ENCODE results near the gene MTA1.

Gene MTA1

GRCh38 chr14:105440992-105441391 lies 21.4 kb downstream of the MTA1 start:
- H4K20me1 ChIP-seq (ENCODE audit: insufficient read depth, low read length): no peaks in the 10 kb centered on the region
- no peaks in the 10 kb centered on the region for H3K27me3 ChIP-seq (ENCODE audit: insufficient read depth, low read length)
- H3K79me2 ChIP-seq (ENCODE audit: insufficient read depth, low read length): peaks cover 22% of the 10 kb centered on the region
- H3K4me3 ChIP-seq (ENCODE audit: low read depth, low read length, poor library complexity, severe bottlenecking): no peak overlapping the region
- H3K4me2 ChIP-seq (ENCODE audit: low read length): no peak overlapping the region
- H3K9ac ChIP-seq (ENCODE audit: low read length): no peak overlapping the region
- peaks cover 6% of the 10 kb centered on the region; the same call in 1 of the 2 replicates for H3F3A ChIP-seq (ENCODE audit: insufficient read depth, low read length)
- H3K9me2 ChIP-seq (ENCODE audit: low read depth, low read length): no peaks in the 10 kb centered on the region
- TF ChIP-seq EZH2 (IDR thresholded peaks at IDR 0.05; ENCODE audit: borderline replicate concordance, low read length): no peak
- no peak for TF ChIP-seq CTCF (IDR thresholded peaks at IDR 0.05; ENCODE audit: low read length)
- no peak overlapping the region for H3K27ac ChIP-seq (ENCODE audit: low read depth, low read length, poor library complexity, severe bottlenecking)
- peaks cover 54% of the 10 kb centered on the region for H3K36me3 ChIP-seq (ENCODE audit: insufficient read depth, low read length)
- H2AFZ ChIP-seq (ENCODE audit: low read length): no peak overlapping the region
- peaks cover 4% of the 10 kb centered on the region for H3K9me3 ChIP-seq (ENCODE audit: low read length)
- no peaks in the 10 kb centered on the region for H3K4me1 ChIP-seq (ENCODE audit: insufficient read depth, low read length, severe bottlenecking)

- peaks cover 44% of the 10 kb centered on the region for H3K36me3 ChIP-seq (ENCODE audit: insufficient read depth, low read length)
- peaks cover 11% of the 10 kb centered on the region; the same call in 1 of the 2 replicates for H3K79me2 ChIP-seq (ENCODE audit: insufficient read depth, low read length)
Measured at GRCh38 chr14:105442125-105442524, 22.5 kb downstream of the MTA1 start.

DNA sequence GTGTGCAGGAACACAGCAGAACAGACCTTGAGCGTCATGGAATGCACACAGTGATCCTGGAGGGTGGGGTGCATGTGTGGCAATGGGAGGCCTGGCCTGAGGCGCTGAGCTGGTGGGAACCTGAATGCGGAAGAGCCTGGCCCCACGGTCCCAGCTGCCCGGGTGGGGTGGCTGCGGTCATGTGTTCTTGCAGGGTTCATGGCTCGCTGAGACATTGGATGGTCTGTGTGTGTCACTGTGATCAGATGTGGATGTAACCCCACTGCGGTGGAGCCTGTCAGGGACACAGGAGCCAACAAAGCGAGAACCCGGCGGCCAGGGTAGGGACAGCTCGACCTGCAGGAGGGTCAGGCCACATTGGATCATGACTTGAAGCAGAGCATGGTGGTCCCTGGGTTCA lies 23.2 kb downstream of the MTA1 start:
- Histone ChIP-seq H3K9ac (ENCODE audit: low read length) (no peak overlapping the region), H3K27ac (ENCODE audit: low read depth, low read length, poor library complexity, severe bottlenecking) (no peak overlapping the region), H3K36me3 (ENCODE audit: insufficient read depth, low read length) (peaks cover 44% of the 10 kb centered on the region), H3K4me1 (ENCODE audit: insufficient read depth, low read length, severe bottlenecking) (no peaks in the 10 kb centered on the region), H3K4me2 (ENCODE audit: low read length) (no peak overlapping the region), H3K9me2 (ENCODE audit: low read depth, low read length) (no peaks in the 10 kb centered on the region), H3K27me3 (ENCODE audit: insufficient read depth, low read length) (no peaks in the 10 kb centered on the region), H4K20me1 (ENCODE audit: insufficient read depth, low read length) (no peaks in the 10 kb centered on the region), H3K79me2 (ENCODE audit: insufficient read depth, low read length) (peaks cover 4% of the 10 kb centered on the region; the same call in 1 of the 2 replicates), H3F3A (ENCODE audit: insufficient read depth, low read length) (no peaks in the 10 kb centered on the region), H2AFZ (ENCODE audit: low read length) (no peak overlapping the region), H3K4me3 (ENCODE audit: low read depth, low read length, poor library complexity, severe bottlenecking) (no peak overlapping the region), H3K9me3 (ENCODE audit: low read length) (no peaks in the 10 kb centered on the region)
- TF ChIP-seq EZH2 (IDR thresholded peaks at IDR 0.05; ENCODE audit: borderline replicate concordance, low read length): no peak

More at GRCh38 chr14:105442125-105442524, 22.5 kb downstream of the MTA1 start:
- Histone ChIP-seq H3K4me3 (ENCODE audit: low read depth, low read length, poor library complexity, severe bottlenecking) (no peak overlapping the region), H2AFZ (ENCODE audit: low read length) (no peak overlapping the region), H3K4me1 (ENCODE audit: insufficient read depth, low read length, severe bottlenecking) (no peaks in the 10 kb centered on the region), H3F3A (ENCODE audit: insufficient read depth, low read length) (no peaks in the 10 kb centered on the region), H3K27ac (ENCODE audit: low read depth, low read length, poor library complexity, severe bottlenecking) (no peak overlapping the region), H4K20me1 (ENCODE audit: insufficient read depth, low read length) (no peaks in the 10 kb centered on the region), H3K27me3 (ENCODE audit: insufficient read depth, low read length) (no peaks in the 10 kb centered on the region), H3K9me3 (ENCODE audit: low read length) (no peaks in the 10 kb centered on the region), H3K9me2 (ENCODE audit: low read depth, low read length) (no peaks in the 10 kb centered on the region), H3K4me2 (ENCODE audit: low read length) (no peak overlapping the region), H3K9ac (ENCODE audit: low read length) (no peak overlapping the region)
- TF ChIP-seq CTCF (IDR thresholded peaks at IDR 0.05; ENCODE audit: low read length) (no peak), EZH2 (IDR thresholded peaks at IDR 0.05; ENCODE audit: borderline replicate concordance, low read length) (no peak)

DNA sequence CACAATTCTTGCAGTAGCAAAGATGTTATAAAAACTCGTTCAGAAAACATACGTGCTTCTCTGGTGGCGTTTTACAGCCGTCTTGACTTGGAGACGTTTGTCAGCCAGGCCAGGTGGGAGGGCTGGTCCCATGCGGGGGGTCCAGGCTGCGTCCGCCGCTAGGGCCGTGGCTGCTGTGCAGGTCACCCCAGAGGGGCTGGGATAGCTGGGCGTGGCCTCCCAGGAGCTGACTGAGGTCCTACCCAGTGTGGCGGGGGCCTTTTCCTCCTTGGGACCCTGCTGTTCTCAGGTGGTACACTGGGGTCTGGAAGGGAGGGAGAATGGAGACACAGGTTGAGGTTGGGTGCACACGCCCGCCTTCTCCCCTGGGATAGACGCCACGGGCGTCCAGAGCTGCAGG lies 25.2 kb downstream of the MTA1 start:
- H3K79me2 ChIP-seq (ENCODE audit: insufficient read depth, low read length): no peaks in the 10 kb centered on the region
- H3K27me3 ChIP-seq (ENCODE audit: insufficient read depth, low read length): no peaks in the 10 kb centered on the region
- TF ChIP-seq EZH2 (IDR thresholded peaks at IDR 0.05; ENCODE audit: borderline replicate concordance, low read length) (no peak), CTCF (IDR thresholded peaks at IDR 0.05; ENCODE audit: low read length) (no peak)
- no peaks in the 10 kb centered on the region for H3K4me1 ChIP-seq (ENCODE audit: insufficient read depth, low read length, severe bottlenecking)
- peaks cover 40% of the 10 kb centered on the region for H3K36me3 ChIP-seq (ENCODE audit: insufficient read depth, low read length)
- H3K9me2 ChIP-seq (ENCODE audit: low read depth, low read length): no peaks in the 10 kb centered on the region
- H3K9ac ChIP-seq (ENCODE audit: low read length): no peak overlapping the region
- no peak overlapping the region for H2AFZ ChIP-seq (ENCODE audit: low read length)
- H4K20me1 ChIP-seq (ENCODE audit: insufficient read depth, low read length): no peaks in the 10 kb centered on the region
- H3K4me3 ChIP-seq (ENCODE audit: low read depth, low read length, poor library complexity, severe bottlenecking): no peak overlapping the region
- H3K9me3 ChIP-seq (ENCODE audit: low read length): no peaks in the 10 kb centered on the region
- no peak overlapping the region for H3K27ac ChIP-seq (ENCODE audit: low read depth, low read length, poor library complexity, severe bottlenecking)
- H3K4me2 ChIP-seq (ENCODE audit: low read length): no peak overlapping the region
- no peaks in the 10 kb centered on the region for H3F3A ChIP-seq (ENCODE audit: insufficient read depth, low read length)
